SK-N-SH (cell line): ENCODE data around the gene TFAP2D. TPM values are rescaled to one million over a fixed set of nuclear protein-coding genes. Genes with fewer than 3 reads are reported as not detected.

Experiments used
- CHD2 ChIP-seq: fragments of 150-350 bp; IDR thresholded peaks from 2 replicates; pipeline ENCODE4 v1.6.1; 2018; ENCODE audit warnings: low read length; ENCODE audit not compliant: partially characterized antibody
- CTCF ChIP-seq: fragments of 200-600 bp; sonication (generic); IDR thresholded peaks from 2 replicates; pipeline ENCODE4 v1.6.1; 2017; ENCODE audit warnings: antibody characterized with exemption, mild to moderate bottlenecking, moderate library complexity
- ELF1 ChIP-seq: IDR thresholded peaks from 2 replicates; pipeline ENCODE4 v1.4.0; 2012
- EP300 ChIP-seq, 2 experiments: IDR thresholded peaks; 2 replicates each; pipeline versions ENCODE4 v1.4.0 to v1.6.1; 2012; ENCODE audit warnings: borderline replicate concordance in 1 of 2, low read depth in 1 of 2, low read length in 1 of 2
- EZH2phosphoT487 ChIP-seq: fragments of 200-600 bp; sonication (generic); IDR thresholded peaks from 2 replicates; pipeline ENCODE4 v1.6.1; 2017; ENCODE audit warnings: low read depth, mixed run types, mild to moderate bottlenecking, antibody characterized with exemption, moderate library complexity, borderline replicate concordance
- FOXM1 ChIP-seq: IDR thresholded peaks from 2 replicates; pipeline ENCODE4 v1.4.0; 2012; ENCODE audit warnings: low read depth, mild to moderate bottlenecking
- GABPA ChIP-seq: IDR thresholded peaks from 2 replicates; pipeline ENCODE4 v1.4.0; 2012; ENCODE audit warnings: low read depth, mild to moderate bottlenecking
- GATA2 ChIP-seq: sonication (generic); formaldehyde crosslinking; IDR thresholded peaks from 2 replicates; pipeline ENCODE4 v1.5.0; 2020; ENCODE audit warnings: mild to moderate bottlenecking, missing genetic modification reagents
- JUND ChIP-seq: IDR thresholded peaks from 2 replicates; pipeline ENCODE4 v1.4.0; 2012
- MAX ChIP-seq: IDR thresholded peaks from 2 replicates; pipeline ENCODE4 v1.4.0; 2012; ENCODE audit warnings: low read depth
- MEF2A ChIP-seq: IDR thresholded peaks from 2 replicates; pipeline ENCODE4 v1.4.0; 2012; ENCODE audit warnings: low read depth, borderline replicate concordance
- MXI1 ChIP-seq: IDR thresholded peaks from 2 replicates; pipeline ENCODE4 v1.6.1; 2012; ENCODE audit warnings: mild to moderate bottlenecking, low read depth, low read length, improper control_type of control experiment
- NRF1 ChIP-seq: IDR thresholded peaks from 2 replicates; pipeline ENCODE4 v1.6.1; 2012; ENCODE audit warnings: low read depth, mild to moderate bottlenecking, low read length
- POLR2AphosphoS5 ChIP-seq: IDR thresholded peaks from 2 replicates; pipeline ENCODE4 v1.6.1; 2012; ENCODE audit warnings: low read depth, low read length
- RAD21 ChIP-seq: IDR thresholded peaks from 2 replicates; pipeline ENCODE4 v1.6.1; 2012; ENCODE audit warnings: mild to moderate bottlenecking, low read length
- RCOR1 ChIP-seq: fragments of 150-350 bp; IDR thresholded peaks from 2 replicates; pipeline ENCODE4 v1.6.1; 2017; ENCODE audit warnings: antibody characterized with exemption, low read length
- REST ChIP-seq: IDR thresholded peaks from 2 replicates; pipeline ENCODE4 v1.6.1; 2012; ENCODE audit warnings: mild to moderate bottlenecking, low read depth, low read length, moderate library complexity
- RXRA ChIP-seq: IDR thresholded peaks from 2 replicates; pipeline ENCODE4 v1.4.0; 2012; ENCODE audit warnings: low read depth, mild to moderate bottlenecking, borderline replicate concordance
- SIN3A ChIP-seq: IDR thresholded peaks from 2 replicates; pipeline ENCODE4 v1.6.1; 2012; ENCODE audit warnings: low read depth, mild to moderate bottlenecking, low read length, moderate library complexity, borderline replicate concordance
- USF1 ChIP-seq: IDR thresholded peaks from 2 replicates; pipeline ENCODE4 v1.4.0; 2012; ENCODE audit warnings: low read depth, borderline replicate concordance
- polyA plus RNA-seq, 3 experiments: library from polyadenylated mRNA; depleted of rRNA; stranded (reverse); fragments of >200 nt; gene quantifications; 2 replicates each; pipeline ENCODE4 v1.2.3, GENCODE V29; 2012

The TFAP2D gene
- polyA plus RNA-seq, 1 of the 3 experiments (the other 2 are of a cell fraction), result not detected

GRCh38 chr6:50815436-50816114, 102.2 kb downstream of the TFAP2D start (continued):
- TF ChIP-seq REST, result no peak
- TF ChIP-seq CHD2, result no peak
- no peak for TF ChIP-seq EZH2phosphoT487
- 0 out of 2 replicates have a peak, but pooled peaks have one; percentile 2 for TF ChIP-seq GATA2 (CRISPR knock-in tag)
- TF ChIP-seq EP300 (IDR thresholded peaks at IDR 0.05; ENCODE audit: borderline replicate concordance in 1 of 2, low read depth in 1 of 2, low read length in 1 of 2), result no peak
- TF ChIP-seq GABPA, result no peak
- TF ChIP-seq CTCF, result peak; percentile 72
- TF ChIP-seq MXI1, result peak; percentile 36
- TF ChIP-seq RAD21, result peak; percentile 54
- no peak for TF ChIP-seq NRF1
- no peak for TF ChIP-seq JUND
- no peak for TF ChIP-seq MEF2A
- TF ChIP-seq RCOR1, result no peak
- no peak for TF ChIP-seq MAX
- no peak for TF ChIP-seq USF1
- TF ChIP-seq POLR2AphosphoS5, result no peak
- no peak for TF ChIP-seq SIN3A
- TF ChIP-seq RXRA, result no peak
- TF ChIP-seq FOXM1, result no peak
- no peak for TF ChIP-seq ELF1
- TF ChIP-seq, all 33 proteins: peak for 6
